GM12801 (cell line): ENCODE data around the gene JMJD1C.

Experiments
- TF ChIP-seq, protein P1 (sequence below): IDR thresholded peaks from one replicate; pipeline ENCODE4 v1.5.1; 2011; ENCODE audit warnings: control low read depth; ENCODE audit not compliant: insufficient read length; ENCODE audit errors: extremely low read depth

Gene JMJD1C

DNA sequence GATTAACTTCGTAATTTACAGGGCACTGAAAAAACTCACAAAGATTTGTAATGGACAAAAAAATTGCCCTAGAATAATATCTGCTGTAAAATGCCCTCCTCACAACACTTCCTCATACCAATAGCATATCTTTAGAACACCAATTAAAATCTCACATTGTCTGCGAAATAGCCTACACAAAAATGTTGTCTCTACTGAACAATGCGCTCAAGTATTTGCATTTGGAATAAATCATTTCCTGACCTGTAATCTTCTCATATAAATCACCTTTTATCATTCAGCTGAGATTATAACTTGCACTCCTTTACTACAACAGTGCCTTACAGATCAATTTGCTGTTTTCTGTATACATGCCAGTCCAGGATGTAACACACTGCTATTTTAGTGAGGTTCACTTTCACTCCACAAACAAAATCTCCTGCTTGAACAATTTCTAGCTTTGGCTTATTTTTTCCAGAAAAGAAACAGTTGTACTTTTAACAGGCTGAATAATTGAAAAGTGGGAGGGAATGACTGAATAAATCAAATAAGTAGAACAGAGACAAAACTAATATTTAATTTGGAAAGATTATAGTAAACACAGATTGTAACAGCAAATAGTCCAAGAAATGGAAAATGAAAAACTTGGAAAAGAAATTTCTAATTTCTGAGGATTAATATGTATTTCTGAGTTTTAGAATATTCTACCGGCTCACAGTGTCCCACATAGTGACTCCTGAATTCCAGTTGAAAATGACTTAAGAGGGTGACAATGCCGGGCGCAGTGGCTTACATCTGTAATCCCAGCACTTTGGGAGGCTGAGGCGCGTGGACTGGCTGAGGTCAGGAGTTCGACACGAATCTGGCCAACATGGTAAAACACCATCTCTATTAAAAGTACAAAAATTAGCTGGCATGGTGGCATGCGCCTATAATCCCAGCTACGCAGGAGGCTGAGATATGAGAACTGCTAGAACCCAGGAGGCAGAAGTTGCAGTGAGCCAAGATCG lies 30.6 kb downstream of the JMJD1C start:
- TF ChIP-seq, protein P1, sequence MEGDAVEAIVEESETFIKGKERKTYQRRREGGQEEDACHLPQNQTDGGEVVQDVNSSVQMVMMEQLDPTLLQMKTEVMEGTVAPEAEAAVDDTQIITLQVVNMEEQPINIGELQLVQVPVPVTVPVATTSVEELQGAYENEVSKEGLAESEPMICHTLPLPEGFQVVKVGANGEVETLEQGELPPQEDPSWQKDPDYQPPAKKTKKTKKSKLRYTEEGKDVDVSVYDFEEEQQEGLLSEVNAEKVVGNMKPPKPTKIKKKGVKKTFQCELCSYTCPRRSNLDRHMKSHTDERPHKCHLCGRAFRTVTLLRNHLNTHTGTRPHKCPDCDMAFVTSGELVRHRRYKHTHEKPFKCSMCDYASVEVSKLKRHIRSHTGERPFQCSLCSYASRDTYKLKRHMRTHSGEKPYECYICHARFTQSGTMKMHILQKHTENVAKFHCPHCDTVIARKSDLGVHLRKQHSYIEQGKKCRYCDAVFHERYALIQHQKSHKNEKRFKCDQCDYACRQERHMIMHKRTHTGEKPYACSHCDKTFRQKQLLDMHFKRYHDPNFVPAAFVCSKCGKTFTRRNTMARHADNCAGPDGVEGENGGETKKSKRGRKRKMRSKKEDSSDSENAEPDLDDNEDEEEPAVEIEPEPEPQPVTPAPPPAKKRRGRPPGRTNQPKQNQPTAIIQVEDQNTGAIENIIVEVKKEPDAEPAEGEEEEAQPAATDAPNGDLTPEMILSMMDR: no peak

DNA sequence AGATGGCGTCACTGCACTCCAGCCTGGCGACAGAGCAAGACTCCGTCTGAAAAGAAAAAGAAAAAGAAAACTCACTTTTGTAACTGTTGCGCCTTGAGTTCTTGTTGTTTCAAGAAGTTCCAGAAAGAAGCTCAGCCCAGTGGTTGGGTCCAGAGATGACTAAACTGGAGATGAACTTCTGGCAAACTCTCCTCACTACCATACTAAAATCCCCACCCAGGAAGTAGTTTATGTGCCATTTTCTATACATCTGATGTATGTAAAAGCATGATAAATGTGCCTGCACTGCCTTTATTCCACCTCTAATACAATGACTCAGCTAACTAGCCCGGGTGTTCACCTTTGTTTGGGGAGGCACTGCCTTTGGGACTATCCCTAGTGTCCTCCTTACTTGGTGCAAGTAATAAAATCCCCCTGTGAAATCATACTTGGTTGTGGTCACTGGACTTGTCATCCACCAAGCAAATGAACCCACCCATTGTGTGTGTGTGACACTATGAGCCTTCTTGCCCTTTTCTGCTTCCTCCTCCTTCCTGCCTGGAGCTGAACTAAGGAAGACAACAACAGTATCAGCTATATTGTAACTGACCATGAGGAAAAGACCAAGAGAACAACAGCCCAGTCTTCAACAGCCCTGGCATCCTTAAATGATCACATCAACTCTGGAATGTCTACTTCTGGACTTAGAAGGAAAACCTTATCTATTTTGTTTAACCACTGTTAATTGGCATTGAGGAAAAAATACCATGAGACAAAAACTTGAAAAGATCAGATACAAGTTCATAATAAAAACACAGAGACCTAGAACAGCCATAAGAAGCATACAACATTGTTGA lies 33.6 kb downstream of the JMJD1C start:
- TF ChIP-seq, protein P1: no peak

DNA sequence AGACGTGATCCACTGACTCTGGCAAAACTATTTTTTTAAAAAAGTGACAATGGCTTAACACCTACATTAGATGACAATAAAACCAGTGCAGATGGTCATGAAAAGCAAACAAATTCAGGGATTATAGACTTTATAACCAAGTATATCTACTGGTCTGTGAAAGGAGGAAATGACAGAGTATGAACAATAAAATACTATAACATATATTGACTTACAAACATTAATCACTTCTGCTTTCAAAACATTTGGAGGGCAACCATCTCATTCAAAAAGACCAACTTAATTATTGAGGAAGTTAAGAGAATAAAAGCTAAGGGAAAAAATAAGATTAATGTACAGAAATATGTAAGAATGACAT lies 34.8 kb downstream of the JMJD1C start:
- TF ChIP-seq, protein P1: no peak

DNA sequence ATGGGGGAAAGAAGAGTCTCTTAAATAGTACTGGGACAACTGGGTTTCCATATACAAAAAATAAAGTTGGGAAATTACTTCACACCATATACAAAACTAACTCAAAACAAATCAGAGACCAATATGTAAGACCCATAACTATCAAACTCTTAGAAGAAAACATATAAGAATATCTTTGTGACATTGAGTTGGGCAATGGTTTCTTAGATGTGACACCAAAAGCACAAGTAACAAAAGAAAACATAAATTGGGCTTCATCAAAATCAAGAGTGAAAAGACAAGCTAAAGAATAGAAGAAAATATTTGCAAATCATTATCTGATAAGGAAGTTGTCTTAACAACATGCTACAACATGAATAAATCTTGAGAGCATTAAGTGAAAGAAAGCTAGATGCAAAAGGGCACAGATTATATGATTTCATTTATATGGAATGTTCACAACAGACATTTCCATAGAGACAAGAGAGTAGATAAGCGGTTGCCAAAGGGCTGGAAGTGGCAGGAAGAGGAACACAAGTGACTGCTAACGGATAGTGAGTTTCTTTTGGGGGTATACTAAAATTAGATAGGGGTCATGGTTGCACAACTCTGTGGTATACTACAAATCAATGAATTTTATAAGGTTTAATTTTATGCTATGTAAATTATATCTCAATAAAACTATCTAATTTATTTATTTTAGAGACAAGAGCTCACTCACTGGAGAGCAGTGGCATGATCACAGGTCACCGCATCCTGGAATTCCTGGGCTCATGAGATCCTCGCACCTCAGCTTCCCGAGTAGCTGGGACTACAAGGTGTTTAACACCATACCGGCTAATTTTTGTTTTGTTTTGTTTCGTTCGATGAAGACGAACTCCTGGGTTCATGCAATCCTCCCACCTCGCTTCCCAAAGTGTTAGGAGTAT lies 35.4 kb downstream of the JMJD1C start:
- TF ChIP-seq, protein P1: no peak

DNA sequence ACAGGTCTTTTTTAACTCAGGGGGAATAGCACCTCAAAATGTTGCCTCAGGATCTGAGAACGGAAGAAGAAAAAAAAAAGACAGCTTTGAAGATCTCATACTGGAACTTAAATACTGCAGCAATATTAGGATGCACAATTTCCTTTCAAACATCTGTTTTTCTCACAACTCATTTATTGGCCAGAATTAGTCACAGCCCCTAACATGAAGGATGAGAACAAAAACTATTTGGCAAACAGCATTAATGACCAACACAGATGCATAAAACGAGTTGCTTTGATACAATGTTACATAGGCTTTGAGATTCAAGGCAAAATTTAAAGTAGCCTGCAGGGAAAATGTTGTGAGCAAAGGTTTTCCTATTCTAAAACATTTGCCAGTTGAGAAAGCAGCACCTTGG lies 36.5 kb downstream of the JMJD1C start:
- TF ChIP-seq, protein P1: no peak

DNA sequence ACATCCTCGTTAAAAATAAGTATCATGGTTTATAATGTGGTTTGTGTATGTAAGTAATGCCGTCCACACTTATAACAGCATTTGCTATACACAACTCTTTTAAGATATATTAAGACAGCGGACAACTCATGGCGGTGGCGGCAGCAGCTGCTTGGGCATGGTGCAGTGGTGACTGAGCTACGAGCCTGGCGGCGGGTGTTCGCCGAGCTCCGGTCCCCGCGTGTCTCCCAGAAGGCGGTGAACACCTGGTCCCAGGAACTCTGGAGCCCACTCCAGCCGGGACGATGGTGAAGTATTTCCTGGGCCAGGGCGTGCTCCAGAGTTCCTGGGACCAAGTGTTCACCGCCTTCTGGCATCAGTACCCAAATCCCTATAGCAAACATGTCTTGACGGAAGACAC lies 38.8 kb downstream of the JMJD1C start:
- TF ChIP-seq, protein P1: no peak

DNA sequence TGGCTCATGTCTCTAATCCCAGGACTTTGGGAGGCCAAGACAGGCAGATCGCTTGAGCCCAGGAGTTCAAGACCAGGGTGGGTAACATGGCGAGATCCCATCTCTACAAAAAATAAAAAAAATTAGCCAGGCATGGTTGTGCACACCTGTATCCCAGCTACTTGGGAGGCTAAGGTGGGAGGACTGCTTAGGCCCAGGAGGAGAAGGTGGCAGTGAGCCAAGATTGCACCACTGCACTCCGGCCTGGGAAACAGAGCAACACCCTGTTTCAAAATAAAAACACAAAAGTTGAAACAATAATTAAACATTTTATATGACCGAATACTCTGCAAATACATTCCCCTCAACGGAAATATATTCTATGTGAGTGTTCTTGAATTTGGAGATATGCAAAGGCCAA lies 40.3 kb downstream of the JMJD1C start:
- TF ChIP-seq, protein P1: no peak
